Astrocyte of the cerebellum (primary cell): ENCODE measurements around the gene CYREN.
"Not testable (repeated sequence)": the region's sequence is repeated elsewhere in the genome, so short reads cannot be mapped to it uniquely, and the experiment has no call there.

ENCODE experiments used
- DNase-seq: peaks from one replicate; pipeline ENCODE4 v3.0.0-alpha.2; 2011; ENCODE audit warnings: low read depth
- H3K4me3 ChIP-seq: 2 replicates; pipeline ENCODE4 v1.5.1; 2011; ENCODE audit warnings: mild to moderate bottlenecking, low read depth, low read length, moderate library complexity
- CTCF ChIP-seq: IDR thresholded peaks from 2 replicates; pipeline ENCODE4 v1.5.1; 2012; ENCODE audit warnings: low read length, low read depth, moderate library complexity, mild to moderate bottlenecking; ENCODE audit errors: missing control alignments
- in situ Hi-C: cut with HindIII; loops from 2 replicates; pipeline ENCODE4 v1.10.0; 2017; ENCODE audit warnings: low sequenced_read_pairs

CYREN gene

GRCh38 chr7:135174941-135175340 is 4.4 kb upstream of the CYREN start:
- no peak overlapping the region for H3K4me3 ChIP-seq
- DNase-seq, result no peak
- TF ChIP-seq CTCF, result no peak
- in situ Hi-C loops, result no loop called here

- in situ Hi-C loops, DNase-seq, H3K4me3 ChIP-seq: not testable (repeated sequence)
Measured at GRCh38 chr7:135173916-135174315, 3.4 kb upstream of the CYREN start.

- in situ Hi-C loops, DNase-seq, H3K4me3 ChIP-seq: not testable (repeated sequence)
Measured at GRCh38 chr7:135171581-135172291, 1.2 kb upstream of the CYREN start.

GRCh38 chr7:135170998-135171481 is 533 bp upstream of the CYREN start:
- H3K4me3 ChIP-seq, result peak overlapping the region; percentile 76
- DNase-seq, in situ Hi-C loops: not testable (repeated sequence)

GRCh38 chr7:135169964-135170273 is 588 bp downstream of the CYREN start:
- DNase-seq, result no peak
- H3K4me3 ChIP-seq, result peak overlapping the region; percentile 76
- no peak for TF ChIP-seq CTCF
- in situ Hi-C loops, result no loop called here

- peak overlapping the region; percentile 76 for H3K4me3 ChIP-seq
- in situ Hi-C loops, result no loop called here
- peak; percentile 31 for TF ChIP-seq CTCF
- no peak for DNase-seq
Measured at GRCh38 chr7:135169141-135169963, 1.2 kb downstream of the CYREN start.

GRCh38 chr7:135168489-135169140 is 1.9 kb downstream of the CYREN start:
- TF ChIP-seq CTCF, result no peak
- DNase-seq, result no peak
- in situ Hi-C loops, result no loop called here
- H3K4me3 ChIP-seq, result no peak overlapping the region

GRCh38 chr7:135168001-135168400 is 2.5 kb downstream of the CYREN start:
- no peak for TF ChIP-seq CTCF
- no peak for DNase-seq
- in situ Hi-C loops, result no loop called here
- H3K4me3 ChIP-seq, result no peak overlapping the region
